Measurements from ENCODE around the gene VPS29. TPM values are rescaled to one million over a fixed set of nuclear protein-coding genes. Genes with fewer than 3 reads are reported as not detected.
"Not testable (repeated sequence)": the region's sequence is repeated elsewhere in the genome, so short reads cannot be mapped to it uniquely, and the experiment has no call there.

The VPS29 gene
- total RNA-seq, 1 donor from 2014 or later, result 80.7 TPM

DNA sequence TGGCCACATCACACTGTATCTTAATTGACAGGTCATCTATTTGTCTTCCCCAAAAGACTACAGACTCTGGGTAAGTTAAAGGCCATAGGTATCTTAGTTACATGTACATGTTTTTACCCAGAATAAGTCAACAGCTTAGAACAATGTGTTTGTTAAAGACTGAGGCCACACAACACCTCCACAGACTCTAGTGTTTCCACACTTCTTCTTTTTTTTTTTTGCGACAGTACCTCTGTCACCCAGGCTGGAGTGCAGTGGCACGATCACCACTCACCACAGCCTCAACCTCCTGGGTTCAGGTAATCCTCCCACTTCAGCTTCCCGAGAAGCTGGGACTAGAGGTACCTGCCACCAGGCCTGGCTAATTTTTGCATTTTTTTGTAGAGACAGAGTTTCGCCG lies 35.1 kb downstream of the VPS29 start:
- no peaks in the 10 kb centered on the region for H3K9me3 Mint-ChIP-seq (ENCODE audit: unreplicated experiment)
- DNase-seq (ENCODE audit: low read depth) (no peak), FAIRE-seq (no peak)
- Histone ChIP-seq H2AFZ (ENCODE audit: low read depth, low read length) (no peak overlapping the region), H3K4me3 (ENCODE audit: insufficient read depth, low read depth, low read length) (peak overlapping the region; percentile 96), H3K27ac (ENCODE audit: low read depth, low read length) (no peak overlapping the region), H3K4me1 (ENCODE audit: insufficient read depth, low read length) (peaks cover 11% of the 10 kb centered on the region), H4K20me1 (ENCODE audit: insufficient read depth, low read length) (peaks cover 6% of the 10 kb centered on the region), H3K4me2 (ENCODE audit: low read length) (peak overlapping the region; percentile 87), H3K9ac (ENCODE audit: low read length) (peak overlapping the region; percentile 96), H3K36me3 (ENCODE audit: insufficient read depth, low read length) (peaks cover 9% of the 10 kb centered on the region), H3K9me3 (ENCODE audit: insufficient read depth, low read depth, low read length) (no peaks in the 10 kb centered on the region), H3K27me3 (ENCODE audit: insufficient read depth, low read length) (no peaks in the 10 kb centered on the region), H3K79me2 (ENCODE audit: insufficient read depth, low read length) (peaks cover 53% of the 10 kb centered on the region)
- no peaks in the 10 kb centered on the region for H3K36me3 Mint-ChIP-seq (ENCODE audit: low read depth, unreplicated experiment)
- no peaks in the 10 kb centered on the region for H3K27me3 Mint-ChIP-seq (ENCODE audit: low read depth, unreplicated experiment)
- H3K27ac Mint-ChIP-seq (ENCODE audit: unreplicated experiment), result peak overlapping the region; percentile 34
- TF ChIP-seq, protein P1, sequence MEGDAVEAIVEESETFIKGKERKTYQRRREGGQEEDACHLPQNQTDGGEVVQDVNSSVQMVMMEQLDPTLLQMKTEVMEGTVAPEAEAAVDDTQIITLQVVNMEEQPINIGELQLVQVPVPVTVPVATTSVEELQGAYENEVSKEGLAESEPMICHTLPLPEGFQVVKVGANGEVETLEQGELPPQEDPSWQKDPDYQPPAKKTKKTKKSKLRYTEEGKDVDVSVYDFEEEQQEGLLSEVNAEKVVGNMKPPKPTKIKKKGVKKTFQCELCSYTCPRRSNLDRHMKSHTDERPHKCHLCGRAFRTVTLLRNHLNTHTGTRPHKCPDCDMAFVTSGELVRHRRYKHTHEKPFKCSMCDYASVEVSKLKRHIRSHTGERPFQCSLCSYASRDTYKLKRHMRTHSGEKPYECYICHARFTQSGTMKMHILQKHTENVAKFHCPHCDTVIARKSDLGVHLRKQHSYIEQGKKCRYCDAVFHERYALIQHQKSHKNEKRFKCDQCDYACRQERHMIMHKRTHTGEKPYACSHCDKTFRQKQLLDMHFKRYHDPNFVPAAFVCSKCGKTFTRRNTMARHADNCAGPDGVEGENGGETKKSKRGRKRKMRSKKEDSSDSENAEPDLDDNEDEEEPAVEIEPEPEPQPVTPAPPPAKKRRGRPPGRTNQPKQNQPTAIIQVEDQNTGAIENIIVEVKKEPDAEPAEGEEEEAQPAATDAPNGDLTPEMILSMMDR (IDR thresholded peaks at IDR 0.05; ENCODE audit: insufficient read depth, low read depth, low read length), result no peak
- TF ChIP-seq EZH2 (IDR thresholded peaks at IDR 0.05; ENCODE audit: insufficient read depth, low read length), result no peak
- H3K4me1 Mint-ChIP-seq (ENCODE audit: low read depth, unreplicated experiment), result peaks cover 2% of the 10 kb centered on the region
- peak overlapping the region; percentile 99 for H3K4me3 Mint-ChIP-seq (ENCODE audit: unreplicated experiment)

DNA sequence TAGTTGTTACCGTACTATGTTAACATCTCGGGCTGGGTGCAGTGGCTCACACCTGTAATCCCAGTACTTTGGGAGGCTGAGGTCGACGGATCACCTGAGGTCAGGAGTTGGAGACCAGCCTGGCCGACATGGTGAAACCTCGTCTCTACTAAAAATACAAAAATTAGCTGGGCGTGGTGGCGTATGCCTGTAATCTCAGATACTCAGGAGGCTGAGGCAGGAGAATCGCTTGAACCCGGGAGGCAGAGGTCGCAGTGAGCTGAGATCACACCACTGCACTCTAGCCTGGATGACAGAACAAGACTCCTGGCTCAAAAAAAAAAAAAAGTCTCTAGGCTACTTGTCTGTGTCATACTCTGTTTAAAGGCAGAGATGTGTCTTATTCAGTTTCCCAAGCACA lies 36.1 kb downstream of the VPS29 start:
- DNase-seq (ENCODE audit: low read depth); H3K36me3 Mint-ChIP-seq (ENCODE audit: low read depth, unreplicated experiment); H3K4me2 ChIP-seq (ENCODE audit: low read length); H3K36me3 ChIP-seq (ENCODE audit: insufficient read depth, low read length); H3K9me3 Mint-ChIP-seq (ENCODE audit: unreplicated experiment); H3K4me3 Mint-ChIP-seq (ENCODE audit: unreplicated experiment); H3K4me1 Mint-ChIP-seq (ENCODE audit: low read depth, unreplicated experiment); H4K20me1 ChIP-seq (ENCODE audit: insufficient read depth, low read length); H3K27me3 ChIP-seq (ENCODE audit: insufficient read depth, low read length); H3K27ac ChIP-seq (ENCODE audit: low read depth, low read length); H3K27ac Mint-ChIP-seq (ENCODE audit: unreplicated experiment); H3K27me3 Mint-ChIP-seq (ENCODE audit: low read depth, unreplicated experiment); H3K9ac ChIP-seq (ENCODE audit: low read length); H2AFZ ChIP-seq (ENCODE audit: low read depth, low read length); FAIRE-seq; H3K9me3 ChIP-seq (ENCODE audit: insufficient read depth, low read depth, low read length); H3K4me3 ChIP-seq (ENCODE audit: insufficient read depth, low read depth, low read length): not testable (repeated sequence)
- peaks cover 53% of the 10 kb centered on the region for H3K79me2 ChIP-seq (ENCODE audit: insufficient read depth, low read length)
- H3K4me1 ChIP-seq (ENCODE audit: insufficient read depth, low read length), result peaks cover 11% of the 10 kb centered on the region

GRCh38 chr12:110465024-110465423 lies 36.9 kb downstream of the VPS29 start:
- no peaks in the 10 kb centered on the region for H3K36me3 Mint-ChIP-seq (ENCODE audit: low read depth, unreplicated experiment)
- no peak overlapping the region for H3K27ac Mint-ChIP-seq (ENCODE audit: unreplicated experiment)
- peaks cover 11% of the 10 kb centered on the region for H3K4me1 ChIP-seq (ENCODE audit: insufficient read depth, low read length)
- no peaks in the 10 kb centered on the region for H3K9me3 ChIP-seq (ENCODE audit: insufficient read depth, low read depth, low read length)
- H3K4me1 Mint-ChIP-seq (ENCODE audit: low read depth, unreplicated experiment), result peaks cover 2% of the 10 kb centered on the region
- no peaks in the 10 kb centered on the region for H3K27me3 ChIP-seq (ENCODE audit: insufficient read depth, low read length)
- no peak for DNase-seq (ENCODE audit: low read depth)
- TF ChIP-seq EZH2 (IDR thresholded peaks at IDR 0.05; ENCODE audit: insufficient read depth, low read length), result no peak
- TF ChIP-seq, protein P1 (IDR thresholded peaks at IDR 0.05; ENCODE audit: insufficient read depth, low read depth, low read length), result no peak
- no peak for FAIRE-seq
- H3K4me3 Mint-ChIP-seq (ENCODE audit: unreplicated experiment), result no peak overlapping the region
- no peak overlapping the region for H3K4me3 ChIP-seq (ENCODE audit: insufficient read depth, low read depth, low read length)
- H4K20me1 ChIP-seq (ENCODE audit: insufficient read depth, low read length), result peaks cover 6% of the 10 kb centered on the region
- H3K4me2 ChIP-seq (ENCODE audit: low read length), result no peak overlapping the region
- H3K36me3 ChIP-seq (ENCODE audit: insufficient read depth, low read length), result peaks cover 9% of the 10 kb centered on the region
- peaks cover 50% of the 10 kb centered on the region for H3K79me2 ChIP-seq (ENCODE audit: insufficient read depth, low read length)
- H2AFZ ChIP-seq (ENCODE audit: low read depth, low read length), result no peak overlapping the region
- H3K27ac ChIP-seq (ENCODE audit: low read depth, low read length), result no peak overlapping the region
- H3K27me3 Mint-ChIP-seq (ENCODE audit: low read depth, unreplicated experiment), result no peaks in the 10 kb centered on the region
- no peak overlapping the region for H3K9ac ChIP-seq (ENCODE audit: low read length)
- no peaks in the 10 kb centered on the region for H3K9me3 Mint-ChIP-seq (ENCODE audit: unreplicated experiment)

GRCh38 chr12:110461189-110461588 lies 40.7 kb downstream of the VPS29 start:
- not testable (repeated sequence) for H3K27ac ChIP-seq (ENCODE audit: low read depth, low read length); H3K4me2 ChIP-seq (ENCODE audit: low read length); H3K4me1 ChIP-seq (ENCODE audit: insufficient read depth, low read length); H3K9ac ChIP-seq (ENCODE audit: low read length); H3K9me3 Mint-ChIP-seq (ENCODE audit: unreplicated experiment); H3K4me3 ChIP-seq (ENCODE audit: insufficient read depth, low read depth, low read length); H3K27me3 ChIP-seq (ENCODE audit: insufficient read depth, low read length); H2AFZ ChIP-seq (ENCODE audit: low read depth, low read length); H3K36me3 Mint-ChIP-seq (ENCODE audit: low read depth, unreplicated experiment); H3K4me1 Mint-ChIP-seq (ENCODE audit: low read depth, unreplicated experiment); H4K20me1 ChIP-seq (ENCODE audit: insufficient read depth, low read length); H3K27ac Mint-ChIP-seq (ENCODE audit: unreplicated experiment); H3K4me3 Mint-ChIP-seq (ENCODE audit: unreplicated experiment); H3K9me3 ChIP-seq (ENCODE audit: insufficient read depth, low read depth, low read length); H3K36me3 ChIP-seq (ENCODE audit: insufficient read depth, low read length); DNase-seq (ENCODE audit: low read depth); FAIRE-seq; H3K27me3 Mint-ChIP-seq (ENCODE audit: low read depth, unreplicated experiment)
- H3K79me2 ChIP-seq (ENCODE audit: insufficient read depth, low read length), result peaks cover 24% of the 10 kb centered on the region

All from astrocyte (in vitro differentiated cells and primary cell).